ENCODE measurements around the gene MRPS14.

Gene MRPS14

GRCh38 chr1:174982971-174983689 is 40.1 kb downstream of the MRPS14 start:
- DNase-seq (ENCODE audit: low read depth), result no peak

- DNase-seq (ENCODE audit: low read depth), result no peak
Observed at GRCh38 chr1:174976436-174977108, 46.7 kb downstream of the MRPS14 start.

- DNase-seq (ENCODE audit: low read depth), result no peak
Observed at GRCh38 chr1:174975764-174976163, 47.5 kb downstream of the MRPS14 start.

GRCh38 chr1:174974711-174975119 is 48.5 kb downstream of the MRPS14 start:
- DNase-seq (ENCODE audit: low read depth), result no peak

- no peak for DNase-seq (ENCODE audit: low read depth)
Observed at GRCh38 chr1:174971902-174972301, 51.3 kb downstream of the MRPS14 start.

DNA sequence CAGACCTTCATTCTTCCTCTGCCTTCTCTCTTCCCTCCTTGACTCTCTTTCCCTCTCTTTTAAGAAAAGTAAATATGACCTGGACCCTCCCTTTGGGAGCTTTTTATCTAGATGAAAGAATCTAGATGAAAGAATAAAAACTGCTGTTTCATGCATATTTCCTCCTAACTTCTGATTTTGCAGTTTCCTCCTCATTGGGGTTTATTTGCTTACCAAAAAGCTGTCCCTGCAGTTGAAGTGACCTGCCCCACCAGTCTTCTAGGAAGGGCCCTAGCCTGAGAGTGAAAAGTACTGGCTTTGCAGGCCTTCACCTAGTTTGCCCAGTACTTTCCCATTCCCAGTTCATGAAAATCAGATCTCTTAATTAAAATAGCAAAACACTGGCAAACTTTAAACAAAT is 51.8 kb downstream of the MRPS14 start:
- DNase-seq (ENCODE audit: low read depth), result no peak

GRCh38 chr1:174969977-174970376 is 53.2 kb downstream of the MRPS14 start:
- DNase-seq (ENCODE audit: low read depth), result no peak

- DNase-seq (ENCODE audit: low read depth), result no peak
Observed at GRCh38 chr1:174968750-174969244, 54.4 kb downstream of the MRPS14 start.

DNA sequence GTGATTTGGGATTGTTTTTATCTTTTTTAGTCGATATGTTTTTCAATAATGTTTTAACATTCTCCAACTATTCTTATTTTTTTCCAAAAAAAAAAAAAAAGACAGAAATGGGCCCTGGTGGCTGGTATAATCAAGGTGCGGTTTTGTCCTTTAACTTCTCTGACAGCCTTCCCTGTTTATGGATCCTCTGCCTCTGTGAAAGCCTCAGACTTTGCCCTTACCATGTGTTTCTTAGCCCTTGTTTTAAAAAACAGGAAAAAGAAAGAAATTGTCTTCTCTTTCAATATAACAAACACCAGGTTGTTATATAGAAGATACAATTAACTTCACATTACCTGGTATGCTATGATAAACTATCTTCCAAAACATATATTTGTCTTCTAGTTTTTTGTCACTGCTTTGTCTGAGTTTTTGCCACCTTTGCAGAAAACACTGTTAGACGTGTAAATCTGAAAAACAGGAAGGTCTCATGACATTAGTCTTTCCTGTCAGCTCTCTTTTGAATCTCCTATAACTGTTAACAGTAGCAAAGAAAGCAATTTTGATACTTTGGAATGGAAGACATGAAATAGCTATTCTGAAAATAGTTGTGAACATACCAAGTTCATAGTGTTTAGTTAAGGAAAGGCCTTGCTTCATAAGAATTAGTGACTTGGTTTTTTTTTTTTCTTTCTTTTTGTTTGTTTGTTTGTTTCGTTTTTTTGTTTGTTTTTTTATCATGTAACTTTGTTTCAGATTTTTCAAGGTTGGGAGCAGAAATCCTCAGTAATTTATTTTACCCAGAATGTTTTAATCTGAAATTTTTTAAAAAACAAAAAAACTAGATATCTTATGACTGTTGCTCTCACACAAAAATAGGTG is 55.1 kb downstream of the MRPS14 start:
- no peak for DNase-seq (ENCODE audit: low read depth)

- DNase-seq (ENCODE audit: low read depth), result no peak
Observed at GRCh38 chr1:174966008-174966572, 57.1 kb downstream of the MRPS14 start.

DNA sequence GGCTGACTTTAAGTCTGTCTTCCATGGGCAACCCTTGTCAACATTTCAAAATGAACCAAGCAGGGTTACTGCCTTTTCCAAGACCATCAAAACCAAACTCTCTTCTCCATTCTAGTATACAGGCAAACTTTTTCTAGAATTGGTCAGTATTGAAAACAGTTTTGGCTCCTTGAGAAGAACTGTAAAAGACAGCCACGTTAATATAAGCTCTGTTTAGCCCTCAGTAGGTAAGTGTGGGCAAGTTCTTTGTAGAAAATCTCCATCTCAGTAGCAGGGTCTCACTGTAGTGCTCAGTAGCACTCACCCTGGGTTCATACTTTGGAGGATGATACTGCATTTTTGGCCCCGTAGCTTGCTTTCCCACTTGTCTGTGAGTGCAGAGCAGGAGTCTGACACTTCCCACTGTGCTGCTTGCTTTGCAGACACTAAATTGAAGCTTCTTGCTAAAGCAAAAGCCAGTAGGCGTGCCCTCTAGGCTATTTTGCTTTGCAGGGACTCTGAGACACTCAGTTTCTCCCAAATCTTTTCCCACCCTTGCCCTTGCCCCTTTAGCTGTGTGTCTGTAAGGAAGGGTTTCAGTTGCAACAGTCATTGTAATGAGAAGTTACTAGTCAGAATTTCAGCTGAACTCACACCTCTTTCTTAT is 57.7 kb downstream of the MRPS14 start:
- no peak for DNase-seq (ENCODE audit: low read depth)

- DNase-seq (ENCODE audit: low read depth), result no peak
Observed at GRCh38 chr1:174964972-174965361, 58.3 kb downstream of the MRPS14 start.

- DNase-seq (ENCODE audit: low read depth), result no peak
Observed at GRCh38 chr1:174964261-174964971, 58.8 kb downstream of the MRPS14 start.

DNA sequence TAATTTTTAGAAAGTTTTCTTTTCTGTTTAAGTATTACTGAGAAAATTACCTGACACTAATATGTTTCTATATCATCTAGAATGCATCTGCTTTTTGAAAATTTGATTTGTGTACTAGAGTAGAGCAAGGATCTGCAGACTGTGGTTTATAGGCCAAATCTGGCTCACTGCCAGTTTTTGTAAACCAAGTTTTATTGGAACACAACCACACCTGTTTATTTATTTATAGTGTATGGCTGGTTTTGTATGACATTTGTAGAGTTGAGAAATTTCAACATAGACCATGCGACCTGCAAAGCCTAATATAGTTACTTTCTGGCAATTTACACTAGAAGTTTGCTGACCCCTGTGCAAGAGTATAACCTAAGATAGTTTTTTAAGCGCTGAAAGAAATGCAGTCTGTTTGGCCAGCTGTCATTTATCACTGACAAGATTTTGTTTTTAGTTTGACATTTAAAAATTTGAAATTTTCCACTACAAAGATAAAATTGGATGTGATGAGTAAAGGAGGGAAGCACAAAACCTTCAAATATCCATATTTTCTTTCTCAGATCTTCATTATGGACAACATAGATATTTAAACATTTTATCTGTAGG is 59.6 kb downstream of the MRPS14 start:
- DNase-seq (ENCODE audit: low read depth), result no peak

Data from stimulated activated CD8-positive, alpha-beta memory T cell treated with anti-CD3 and anti-CD28 coated beads, Interleukin-15, amount 100 ng/mL, for 1 hour (primary cell).